ENCODE measurements around the gene PEX19.

PEX19 gene

GRCh38 chr1:160238408-160238807 lies 46.5 kb downstream of the PEX19 start:
- no peak for DNase-seq (ENCODE audit: low read depth in 2 of 2)

- no peak for DNase-seq (ENCODE audit: low read depth in 2 of 2)
Observed at GRCh38 chr1:160237558-160237957, 47.4 kb downstream of the PEX19 start.

GRCh38 chr1:160236806-160237205 lies 48.1 kb downstream of the PEX19 start:
- no peak for DNase-seq (ENCODE audit: low read depth in 2 of 2)

- DNase-seq (ENCODE audit: low read depth in 2 of 2), result no peak
Observed at GRCh38 chr1:160232911-160233310, 52.0 kb downstream of the PEX19 start.

- no peak for DNase-seq (ENCODE audit: low read depth in 2 of 2)
Observed at GRCh38 chr1:160228431-160228830, 56.5 kb downstream of the PEX19 start.

GRCh38 chr1:160227561-160227960 lies 57.4 kb downstream of the PEX19 start:
- DNase-seq (ENCODE audit: low read depth in 2 of 2), result no peak

- no peak for DNase-seq (ENCODE audit: low read depth in 2 of 2)
Observed at GRCh38 chr1:160227034-160227433, 57.9 kb downstream of the PEX19 start.

Data from stimulated activated CD4-positive, alpha-beta T cell treated with anti-CD3 and anti-CD28 coated beads, Interleukin-15, amount 100 ng/mL, for 48 hours (primary cell).